ENCODE results near the gene PIEZO2. TPM values are rescaled to one million over a fixed set of nuclear protein-coding genes. Genes with fewer than 3 reads are reported as not detected.

Gene PIEZO2
- total and polyA plus RNA-seq, 2 of the 8 experiments (the other 6 are each of a cell fraction or from before 2014, with no cell fraction given) = 4.7 to 16.5 TPM

DNA sequence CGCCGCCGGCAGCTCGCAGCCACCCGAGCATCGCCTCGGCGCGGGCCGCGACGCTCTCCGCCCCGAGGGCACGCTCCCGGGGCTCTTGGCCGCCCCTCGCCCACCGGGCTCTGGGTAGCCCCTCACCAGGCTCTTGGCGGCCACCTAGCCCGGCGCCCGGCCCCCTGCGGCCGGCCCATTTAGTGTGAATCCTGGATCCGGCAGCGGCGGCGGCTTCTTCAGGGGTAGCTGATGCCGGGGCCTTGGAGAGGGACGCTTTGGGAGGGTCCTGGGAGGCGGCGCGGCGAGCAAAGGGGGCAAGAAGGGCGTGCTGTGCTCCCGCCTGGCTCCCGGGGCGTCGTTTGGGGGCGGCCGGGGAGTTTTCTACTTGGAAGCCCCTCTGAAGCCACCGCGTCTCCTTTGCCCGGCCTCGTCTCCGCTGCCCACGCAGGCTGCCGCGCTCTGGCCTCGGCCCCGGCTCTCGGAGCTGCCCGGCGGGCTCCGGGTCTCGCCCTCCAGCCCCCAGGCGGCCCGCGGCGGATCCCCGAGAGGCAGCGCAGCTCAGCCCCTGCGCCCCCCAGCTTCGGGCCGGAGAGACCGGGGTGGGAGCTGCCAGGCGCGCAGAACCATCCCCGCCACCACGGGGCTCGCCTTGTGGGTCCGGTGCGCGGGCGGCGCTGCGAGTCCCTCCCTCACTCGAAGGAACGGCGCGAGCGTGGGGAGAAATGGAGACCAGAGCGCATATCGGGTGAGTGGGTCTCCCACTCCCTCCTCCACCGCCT, 509 bp downstream of the PIEZO2 start (continued):
- TF ChIP-seq TCF12 (IDR thresholded peaks at IDR 0.05; ENCODE audit: low read depth, low read length) (no peak), SIRT6 (IDR thresholded peaks at IDR 0.05; ENCODE audit: low read length) (no peak), RFX5 (IDR thresholded peaks at IDR 0.05; ENCODE audit: borderline replicate concordance, low read depth, low read length) (no peak), SIN3A (conservative IDR thresholded peaks at IDR 0.05 in 1 of 2, IDR thresholded peaks at IDR 0.05 in 1 of 2; ENCODE audit: low read depth in 1 of 2, low read length in 2 of 2) (no peak), EZH2 (IDR thresholded peaks at IDR 0.05; ENCODE audit: low read depth, low read length, severe bottlenecking) (peak; percentile 70), TAF7 (optimal IDR thresholded peaks at IDR 0.05; ENCODE audit: borderline replicate concordance, low read depth, low read length) (no peak), HDAC2 (IDR thresholded peaks at IDR 0.05; ENCODE audit: borderline replicate concordance in 1 of 2, low read depth in 2 of 2, low read length in 2 of 2) (no peak), BACH1 (IDR thresholded peaks at IDR 0.05; ENCODE audit: low read length) (no peak), CREB1 (IDR thresholded peaks at IDR 0.05) (no peak), BRCA1 (IDR thresholded peaks at IDR 0.05; ENCODE audit: low read depth, low read length) (no peak), SAP30 (IDR thresholded peaks at IDR 0.05; ENCODE audit: insufficient read depth, insufficient replicate concordance, low read length) (no peak), KDM4A (IDR thresholded peaks at IDR 0.05; ENCODE audit: low read depth, low read length, severe bottlenecking) (peak; percentile 88), MAFK (IDR thresholded peaks at IDR 0.05; ENCODE audit: low read depth, low read length) (no peak), SUZ12 (IDR thresholded peaks at IDR 0.05; ENCODE audit: low read length) (peak; percentile 51), KDM1A (IDR thresholded peaks at IDR 0.05; ENCODE audit: borderline replicate concordance, low read length) (no peak), CTBP2 (IDR thresholded peaks at IDR 0.05; ENCODE audit: borderline replicate concordance, insufficient read depth, insufficient read length, low read length) (no peak), RNF2 (IDR thresholded peaks at IDR 0.05; ENCODE audit: borderline replicate concordance, low read depth, low read length, missing control alignments, poor library complexity, severe bottlenecking) (no peak), JUND (IDR thresholded peaks at IDR 0.05; ENCODE audit: low read length) (no peak), CHD1 (IDR thresholded peaks at IDR 0.05; ENCODE audit: low read depth, low read length) (no peak), ZNF274 (IDR thresholded peaks at IDR 0.05; ENCODE audit: borderline replicate concordance, extremely low read depth, low read length) (no peak), CEBPB (IDR thresholded peaks at IDR 0.05; ENCODE audit: low read depth, low read length) (no peak), NRF1 (IDR thresholded peaks at IDR 0.05; ENCODE audit: low read depth, low read length) (no peak)
